HG02973 (cell line): Measurements from ENCODE around the gene CHCHD10.

Experiments used
- ATAC-seq: cut with Tn5 transposase; IDR thresholded peaks from one replicate; pipeline ENCODE4 v1.9.1; 2021; ENCODE audit warnings: moderate library complexity; ENCODE audit not compliant: unreplicated experiment

The CHCHD10 gene

GRCh38 chr22:23773483-23774113 lies 5.8 kb upstream of the CHCHD10 start:
- no peak for ATAC-seq

GRCh38 chr22:23772649-23773473 lies 5.1 kb upstream of the CHCHD10 start, which contains the start of gene MMP11:
Gene MMP11 (plus strand): TSS chr22:23772849. CDS start chr22:23772871, 22 bp downstream.
- ATAC-seq = no peak

- no peak for ATAC-seq
These were observed 4.5 kb upstream of the CHCHD10 start for GRCh38 chr22:23772315-23772648.

GRCh38 chr22:23769321-23769965 lies 1.7 kb upstream of the CHCHD10 start:
- ATAC-seq = no peak

- ATAC-seq = no peak
These were observed 484 bp downstream of the CHCHD10 start for GRCh38 chr22:23767303-23767672.

- ATAC-seq = no peak
These were observed 2.6 kb downstream of the CHCHD10 start for GRCh38 chr22:23764899-23765881.

GRCh38 chr22:23763954-23764353 lies 3.8 kb downstream of the CHCHD10 start:
- no peak for ATAC-seq

GRCh38 chr22:23763579-23763945 lies 4.2 kb downstream of the CHCHD10 start:
- ATAC-seq = no peak

- ATAC-seq = no peak
These were observed 4.8 kb downstream of the CHCHD10 start, which contains the start of gene C22orf15 for GRCh38 chr22:23762842-23763578. Gene C22orf15 (plus strand): TSS chr22:23762990. CDS start chr22:23763307, 317 bp downstream.

- no peak for ATAC-seq
These were observed 7.7 kb downstream of the CHCHD10 start for GRCh38 chr22:23760056-23760455.

- ATAC-seq = no peak
These were observed 8.2 kb downstream of the CHCHD10 start for GRCh38 chr22:23759566-23759965.

GRCh38 chr22:23756891-23757290 lies 10.9 kb downstream of the CHCHD10 start:
- no peak for ATAC-seq

GRCh38 chr22:23755711-23756110 lies 12.1 kb downstream of the CHCHD10 start:
- ATAC-seq = no peak

- ATAC-seq = no peak
These were observed 12.7 kb downstream of the CHCHD10 start for GRCh38 chr22:23754980-23755636.

- no peak for ATAC-seq
These were observed 13.4 kb downstream of the CHCHD10 start, which contains the start of gene VPREB3 for GRCh38 chr22:23754220-23754919. Gene VPREB3 (minus strand): TSS chr22:23754425. CDS start chr22:23754363, 62 bp downstream.

- ATAC-seq = no peak
These were observed 14.4 kb downstream of the CHCHD10 start for GRCh38 chr22:23753385-23753784.

- ATAC-seq = no peak
These were observed 15.0 kb downstream of the CHCHD10 start for GRCh38 chr22:23752750-23753149.

GRCh38 chr22:23752090-23752691 lies 15.6 kb downstream of the CHCHD10 start:
- ATAC-seq = no peak
